Endothelial cell of coronary artery (primary cell): ENCODE measurements around the gene OSBPL7. TPM values are rescaled to one million over a fixed set of nuclear protein-coding genes. Genes with fewer than 3 reads are reported as not detected.

Source experiments
- total RNA-seq: library from RNA; depleted of rRNA; stranded (reverse); fragments of >200 nt; gene quantifications from 2 replicates; pipeline ENCODE4 v1.2.3, GENCODE V29; 2014

The OSBPL7 gene, protein sequence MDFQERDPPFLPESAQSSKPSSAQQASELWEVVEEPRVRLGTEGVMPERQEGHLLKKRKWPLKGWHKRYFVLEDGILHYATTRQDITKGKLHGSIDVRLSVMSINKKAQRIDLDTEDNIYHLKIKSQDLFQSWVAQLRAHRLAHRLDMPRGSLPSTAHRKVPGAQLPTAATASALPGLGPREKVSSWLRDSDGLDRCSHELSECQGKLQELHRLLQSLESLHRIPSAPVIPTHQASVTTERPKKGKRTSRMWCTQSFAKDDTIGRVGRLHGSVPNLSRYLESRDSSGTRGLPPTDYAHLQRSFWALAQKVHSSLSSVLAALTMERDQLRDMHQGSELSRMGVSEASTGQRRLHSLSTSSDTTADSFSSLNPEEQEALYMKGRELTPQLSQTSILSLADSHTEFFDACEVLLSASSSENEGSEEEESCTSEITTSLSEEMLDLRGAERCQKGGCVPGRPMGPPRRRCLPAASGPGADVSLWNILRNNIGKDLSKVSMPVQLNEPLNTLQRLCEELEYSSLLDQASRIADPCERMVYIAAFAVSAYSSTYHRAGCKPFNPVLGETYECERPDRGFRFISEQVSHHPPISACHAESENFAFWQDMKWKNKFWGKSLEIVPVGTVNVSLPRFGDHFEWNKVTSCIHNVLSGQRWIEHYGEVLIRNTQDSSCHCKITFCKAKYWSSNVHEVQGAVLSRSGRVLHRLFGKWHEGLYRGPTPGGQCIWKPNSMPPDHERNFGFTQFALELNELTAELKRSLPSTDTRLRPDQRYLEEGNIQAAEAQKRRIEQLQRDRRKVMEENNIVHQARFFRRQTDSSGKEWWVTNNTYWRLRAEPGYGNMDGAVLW
- total RNA-seq: 9.1 and 11.9 TPM in 2 replicates

DNA sequence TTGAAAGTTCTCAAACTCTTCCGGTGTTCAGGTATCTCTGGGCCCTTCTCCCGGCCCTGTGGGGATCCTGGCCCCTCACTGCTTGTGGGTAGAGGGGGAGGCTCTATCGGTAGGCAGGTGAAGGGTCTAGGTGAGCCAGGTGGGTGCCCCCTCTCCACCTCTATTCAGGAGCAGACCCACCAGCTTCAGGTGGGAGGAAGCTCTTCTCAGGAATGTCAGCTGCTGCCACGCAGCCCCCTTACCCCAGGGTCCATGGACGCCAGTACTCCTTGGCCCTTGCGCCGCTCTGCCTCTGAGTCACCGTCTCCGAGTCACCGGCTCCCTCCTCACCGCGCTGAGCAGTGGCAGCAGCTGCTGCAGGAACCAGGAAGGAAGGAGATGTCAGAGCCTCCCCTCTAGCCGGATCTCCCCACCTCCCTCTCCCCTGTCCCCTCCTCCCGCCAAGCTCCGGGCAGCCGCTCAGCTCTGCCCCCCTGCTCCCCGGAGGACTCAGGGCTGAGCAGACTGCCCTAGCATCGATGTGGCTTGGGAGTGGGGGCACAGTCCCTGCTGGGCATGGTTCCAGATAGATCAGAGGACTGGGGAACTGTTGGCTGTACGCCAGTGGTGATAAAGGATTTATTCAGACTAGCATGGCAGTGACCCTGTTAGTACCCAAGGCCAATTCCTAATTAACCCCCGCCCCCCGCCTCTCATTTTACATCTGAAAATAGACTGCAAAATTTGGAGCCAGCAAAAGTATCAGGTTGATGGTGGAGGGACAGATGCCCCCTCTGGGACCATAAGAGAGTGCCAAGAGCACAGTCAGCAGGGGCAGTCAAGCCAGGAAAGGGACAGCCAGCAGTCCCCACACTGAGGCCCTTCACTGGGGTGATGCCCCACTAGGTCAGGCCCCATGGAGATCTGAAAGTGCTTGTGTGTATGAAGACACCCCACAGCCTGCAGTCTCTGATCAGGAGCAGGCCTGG, at the start of gene OSBPL7:
OSBPL7 (minus strand) TSS at position 371 of the 968 bp plus-strand sequence. CDS start 1,516 bp downstream, outside the sequence.

DNA sequence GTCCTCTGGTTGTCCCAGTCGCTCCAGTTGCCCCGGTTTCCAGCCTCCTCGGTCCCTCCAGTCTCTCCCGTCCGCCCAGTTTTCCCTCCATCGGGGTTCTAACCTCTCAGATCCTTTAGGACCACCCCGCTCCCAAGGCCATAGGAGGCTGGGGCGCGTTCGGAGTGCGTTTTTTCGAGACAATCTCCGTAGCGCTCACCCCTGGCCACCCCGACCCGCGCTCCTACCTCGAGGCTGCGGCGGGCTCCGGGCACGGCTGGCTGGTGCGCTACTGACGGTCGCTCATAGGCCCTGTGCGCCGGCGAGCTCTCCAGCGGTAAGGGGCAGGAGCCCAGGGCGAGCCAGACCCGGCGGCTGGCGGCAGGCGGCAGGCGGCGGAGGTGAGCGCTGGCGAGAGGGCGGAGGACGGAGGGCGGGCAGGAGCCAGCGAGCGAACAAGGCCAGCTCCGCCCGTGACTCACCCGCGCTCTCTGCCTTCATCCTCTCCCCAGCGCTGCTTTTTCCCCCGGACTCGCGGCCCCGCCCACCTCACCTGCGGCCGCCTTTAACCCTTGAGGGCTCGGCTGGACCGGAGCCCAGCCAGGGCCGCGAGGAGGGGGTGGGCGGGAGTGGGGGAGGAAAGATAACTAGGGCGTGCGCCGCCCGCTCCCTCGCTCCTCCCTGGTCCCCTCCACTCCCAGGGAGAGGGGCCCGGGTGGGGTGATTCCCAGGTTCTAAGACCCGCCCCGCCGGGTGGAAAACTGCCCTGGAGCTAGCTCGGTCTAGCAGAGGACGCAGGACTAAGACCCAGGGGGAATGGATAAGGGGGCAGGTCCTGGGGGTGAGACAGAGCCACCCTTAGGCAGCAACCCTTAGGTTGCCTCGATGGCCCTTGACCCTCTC, 29.3 kb upstream of the OSBPL7 start, which contains the start of gene SP6:
SP6 (minus strand) TSS at position 472 of the 882 bp plus-strand sequence. CDS start 2,734 bp downstream, outside the sequence.

DNA sequence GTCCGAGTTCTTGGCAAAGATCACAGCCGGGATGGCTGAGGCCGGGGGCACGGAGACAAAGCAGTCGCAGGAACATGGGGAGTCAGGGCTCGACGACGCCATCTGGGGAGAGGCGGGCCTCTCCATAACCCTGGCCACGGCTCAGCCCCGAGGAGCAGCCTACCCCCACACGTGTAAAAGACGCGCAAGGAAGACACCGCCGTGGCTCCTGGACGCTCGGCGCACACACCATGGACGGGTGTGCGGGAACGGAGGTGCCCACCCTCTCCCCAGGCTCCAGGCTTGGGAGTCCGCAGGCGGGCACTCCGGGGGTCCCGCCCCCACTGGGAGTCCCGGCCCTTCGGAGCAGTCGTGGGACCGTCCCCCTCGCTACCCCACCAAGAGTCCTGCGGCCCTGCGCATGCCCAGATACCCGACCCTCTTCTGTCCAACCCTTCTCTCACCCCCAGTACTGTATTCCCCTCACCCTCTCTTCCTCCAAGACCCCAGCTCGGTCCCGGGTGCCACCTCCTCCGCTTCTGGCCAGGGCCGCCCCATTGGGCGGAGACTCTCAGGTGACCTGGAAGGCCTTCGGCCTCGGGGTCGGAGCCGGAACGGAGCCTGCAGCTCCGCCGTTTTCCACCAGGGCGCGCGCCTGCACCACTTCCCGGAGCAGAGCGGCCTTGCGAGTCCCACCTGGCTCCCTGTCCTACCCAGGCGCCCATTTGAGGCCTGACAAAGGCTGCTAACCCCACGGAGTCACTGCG, 19.3 kb upstream of the OSBPL7 start, which contains the start of gene SCRN2:
SCRN2 (minus strand) TSS at position 532 of the 746 bp plus-strand sequence; CDS start at position 102, 430 bp downstream.

DNA sequence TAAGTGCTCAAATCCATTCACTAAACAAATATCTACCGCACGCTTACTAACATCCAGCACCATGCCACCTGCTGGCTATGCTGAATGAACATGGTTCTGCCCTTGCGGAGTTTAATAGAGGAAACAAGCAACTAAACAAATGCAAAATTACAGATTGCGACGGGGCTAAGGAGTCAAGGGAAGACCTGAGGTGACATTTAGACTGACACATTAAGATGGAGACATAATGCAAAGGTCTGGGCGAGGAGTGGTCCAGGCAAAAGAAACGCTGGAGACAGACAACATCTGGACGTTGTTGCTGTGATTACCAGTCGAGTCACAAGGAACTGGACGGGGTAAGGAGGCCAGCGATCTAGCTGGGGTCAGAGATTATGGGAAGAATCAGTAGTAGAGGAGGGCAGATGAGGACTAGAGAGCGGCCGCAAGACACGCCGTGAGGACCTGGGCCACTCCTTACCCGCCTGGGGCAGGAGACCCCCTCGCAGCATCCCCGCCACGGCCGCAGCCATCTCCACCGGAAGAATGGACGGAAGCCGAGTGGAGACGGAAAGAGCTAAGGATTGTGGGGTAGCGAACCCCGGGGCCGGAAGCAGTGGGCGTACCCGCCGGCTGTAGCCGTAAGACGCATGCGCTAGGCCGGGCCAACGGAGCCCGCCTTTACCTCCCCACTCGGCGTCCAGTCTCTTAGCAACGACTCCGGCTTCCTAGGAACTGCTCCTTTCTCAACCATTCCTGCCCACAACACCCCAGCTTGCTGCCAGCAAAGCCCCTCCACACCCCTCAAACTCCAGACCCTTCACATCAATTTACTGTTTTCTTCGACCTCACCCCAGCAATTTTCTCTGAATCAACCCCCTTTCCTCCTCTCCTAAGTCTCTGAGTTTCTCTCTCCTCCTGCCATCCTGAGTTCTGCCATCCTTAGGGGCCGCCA, 9.7 kb upstream of the OSBPL7 start, which contains the start of the genes LRRC46 and MRPL10:
LRRC46 (plus strand) TSS at position 668 of the 931 bp plus-strand sequence. CDS start 320 bp downstream, outside the sequence.
MRPL10 (minus strand) TSS at position 539 of the 931 bp plus-strand sequence; CDS start at position 509, 30 bp downstream.

Other genes starting within 250 kb of the OSBPL7 start
- gene KPNB1, start 171.9 kb downstream of the OSBPL7 start, total RNA-seq: 259 and 331 TPM in 2 replicates
- gene TBKBP1, start 127.6 kb downstream of the OSBPL7 start, total RNA-seq: 10.5 and 16.9 TPM in 2 replicates
- not detected in 2 replicates for gene TBX21, start 88.6 kb downstream of the OSBPL7 start, total RNA-seq
- gene MRPL10, start 9.7 kb upstream of the OSBPL7 start, total RNA-seq: 16.8 and 18.6 TPM in 2 replicates
- 0.09 TPM in 1 of 2 replicates, not detected in the other for gene LRRC46, start 9.9 kb upstream of the OSBPL7 start, total RNA-seq
- 20.7 and 27.9 TPM in 2 replicates for gene SCRN2, start 19.5 kb upstream of the OSBPL7 start, total RNA-seq
- gene SP6, start 29.4 kb upstream of the OSBPL7 start, total RNA-seq: 0.45 and 0.66 TPM in 2 replicates
- gene SP2, start 74.4 kb upstream of the OSBPL7 start, total RNA-seq: 0.90 and 1.6 TPM in 2 replicates
- gene PNPO, start 119.8 kb upstream of the OSBPL7 start, total RNA-seq: 17.7 and 24.7 TPM in 2 replicates
- gene PRR15L, start 136.1 kb upstream of the OSBPL7 start, total RNA-seq: not detected in 2 replicates
- gene CDK5RAP3, start 149.3 kb upstream of the OSBPL7 start, total RNA-seq: 58.7 and 68.2 TPM in 2 replicates
- 5.3 and 10.5 TPM in 2 replicates for gene COPZ2, start 216.0 kb upstream of the OSBPL7 start, total RNA-seq
- gene NFE2L1, start 226.6 kb upstream of the OSBPL7 start, total RNA-seq: 98.9 and 104 TPM in 2 replicates